ENCODE results near the gene NRXN3.
"Not testable (repeated sequence)": the region's sequence is repeated elsewhere in the genome, so short reads cannot be mapped to it uniquely, and the experiment has no call there.

NRXN3 gene

GRCh38 chr14:78448164-78449094 lies 278.3 kb downstream of the NRXN3 start:
- intact Hi-C loops (cut with DNase I): loop anchor here (1.0 kb wide), 1 partner anchor 118 kb away; no protein-coding TSS in a partner anchor
- DNase-seq: peak; percentile 38 to 94 (median 72)

- intact Hi-C loops (cut with DNase I): no loop called here
- no peak for DNase-seq
Measured at GRCh38 chr14:78450669-78451318, 280.6 kb downstream of the NRXN3 start.

- no peak for DNase-seq
- intact Hi-C loops (cut with DNase I): no loop called here
Measured at GRCh38 chr14:78451319-78451695, 281.1 kb downstream of the NRXN3 start.

GRCh38 chr14:78455896-78456435 lies 285.8 kb downstream of the NRXN3 start:
- peak in 5 of 10 donors; percentile 18 to 87 (median 33) for DNase-seq
- intact Hi-C loops (cut with DNase I): no loop called here

GRCh38 chr14:78469947-78470346 lies 299.8 kb downstream of the NRXN3 start:
- intact Hi-C loops (cut with DNase I): no loop called here
- DNase-seq: no peak

GRCh38 chr14:78479127-78479780 lies 309.1 kb downstream of the NRXN3 start:
- DNase-seq: no peak
- intact Hi-C loops (cut with DNase I): no loop called here

GRCh38 chr14:78484028-78484427 lies 313.9 kb downstream of the NRXN3 start:
- intact Hi-C loops (cut with DNase I): no loop called here
- DNase-seq: no peak

GRCh38 chr14:78486081-78486480 lies 315.9 kb downstream of the NRXN3 start:
- no peak for DNase-seq
- intact Hi-C loops (cut with DNase I): no loop called here

- intact Hi-C loops (cut with DNase I): no loop called here
- DNase-seq: no peak
Measured at GRCh38 chr14:78486621-78487020, 316.4 kb downstream of the NRXN3 start.

- DNase-seq; intact Hi-C loops (cut with DNase I): not testable (repeated sequence)
Measured at GRCh38 chr14:78487573-78487972, 317.4 kb downstream of the NRXN3 start.

- DNase-seq: no peak
- intact Hi-C loops (cut with DNase I): no loop called here
Measured at GRCh38 chr14:78488938-78489337, 318.8 kb downstream of the NRXN3 start.

- intact Hi-C loops (cut with DNase I): no loop called here
- peak in 2 of 10 donors; percentile 57 to 63 for DNase-seq
Measured at GRCh38 chr14:78491048-78491447, 320.9 kb downstream of the NRXN3 start.

- peak in 4 of 10 donors; percentile 14 to 80 (median 40) for DNase-seq
- intact Hi-C loops (cut with DNase I): no loop called here
Measured at GRCh38 chr14:78498062-78498595, 328.0 kb downstream of the NRXN3 start.

- DNase-seq: no peak
- intact Hi-C loops (cut with DNase I): no loop called here
Measured at GRCh38 chr14:78501909-78502308, 331.7 kb downstream of the NRXN3 start.

GRCh38 chr14:78508023-78508422 lies 337.9 kb downstream of the NRXN3 start:
- DNase-seq: no peak
- intact Hi-C loops (cut with DNase I): no loop called here

GRCh38 chr14:78509516-78509915 lies 339.3 kb downstream of the NRXN3 start:
- DNase-seq: no peak
- intact Hi-C loops (cut with DNase I): no loop called here

- no peak for DNase-seq
- intact Hi-C loops (cut with DNase I): no loop called here
Measured at GRCh38 chr14:78512021-78512420, 341.8 kb downstream of the NRXN3 start.

GRCh38 chr14:78519863-78520262 lies 349.7 kb downstream of the NRXN3 start:
- intact Hi-C loops (cut with DNase I): no loop called here
- peak in 2 of 10 donors; percentile 7 to 11 for DNase-seq

GRCh38 chr14:78524196-78524595 lies 354.0 kb downstream of the NRXN3 start:
- DNase-seq: no peak
- intact Hi-C loops (cut with DNase I): no loop called here

- intact Hi-C loops (cut with DNase I): no loop called here
- DNase-seq: no peak
Measured at GRCh38 chr14:78524766-78525165, 354.6 kb downstream of the NRXN3 start.

GRCh38 chr14:78530078-78530477 lies 359.9 kb downstream of the NRXN3 start:
- no peak for DNase-seq
- intact Hi-C loops (cut with DNase I): no loop called here
